ENCODE measurements around the gene KIRREL3.

DNA sequence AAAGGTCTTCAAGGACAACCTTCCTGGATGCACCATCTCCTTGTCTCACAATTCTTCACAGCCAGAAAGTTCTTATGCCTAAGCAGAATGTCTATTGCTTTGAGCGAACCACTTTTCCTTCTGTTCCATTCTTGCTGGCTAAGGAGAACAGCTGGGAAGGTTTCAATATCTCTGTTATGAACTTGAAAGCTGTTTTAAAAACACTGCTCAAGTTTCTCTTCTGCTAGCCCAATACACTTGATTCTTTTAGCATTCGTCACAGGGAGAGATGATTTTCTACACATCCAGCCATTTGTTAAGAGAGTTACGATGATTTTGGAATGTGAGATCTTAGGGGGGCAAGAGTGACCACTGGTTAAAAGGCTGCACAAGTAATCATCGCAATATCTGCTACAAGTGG, 249.3 kb downstream of the KIRREL3 start:
- TF ChIP-seq POLR2A (IDR thresholded peaks at IDR 0.05) (no peak), POLR2AphosphoS5 (IDR thresholded peaks at IDR 0.05) (no peak)
- TF ChIP-seq, protein P1, sequence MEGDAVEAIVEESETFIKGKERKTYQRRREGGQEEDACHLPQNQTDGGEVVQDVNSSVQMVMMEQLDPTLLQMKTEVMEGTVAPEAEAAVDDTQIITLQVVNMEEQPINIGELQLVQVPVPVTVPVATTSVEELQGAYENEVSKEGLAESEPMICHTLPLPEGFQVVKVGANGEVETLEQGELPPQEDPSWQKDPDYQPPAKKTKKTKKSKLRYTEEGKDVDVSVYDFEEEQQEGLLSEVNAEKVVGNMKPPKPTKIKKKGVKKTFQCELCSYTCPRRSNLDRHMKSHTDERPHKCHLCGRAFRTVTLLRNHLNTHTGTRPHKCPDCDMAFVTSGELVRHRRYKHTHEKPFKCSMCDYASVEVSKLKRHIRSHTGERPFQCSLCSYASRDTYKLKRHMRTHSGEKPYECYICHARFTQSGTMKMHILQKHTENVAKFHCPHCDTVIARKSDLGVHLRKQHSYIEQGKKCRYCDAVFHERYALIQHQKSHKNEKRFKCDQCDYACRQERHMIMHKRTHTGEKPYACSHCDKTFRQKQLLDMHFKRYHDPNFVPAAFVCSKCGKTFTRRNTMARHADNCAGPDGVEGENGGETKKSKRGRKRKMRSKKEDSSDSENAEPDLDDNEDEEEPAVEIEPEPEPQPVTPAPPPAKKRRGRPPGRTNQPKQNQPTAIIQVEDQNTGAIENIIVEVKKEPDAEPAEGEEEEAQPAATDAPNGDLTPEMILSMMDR (IDR thresholded peaks at IDR 0.05) = no peak
